ENCODE measurements around the gene MBP. TPM values are rescaled to one million over a fixed set of nuclear protein-coding genes. Genes with fewer than 3 reads are reported as not detected.

Gene MBP
- total RNA-seq, 1 donor from 2014 or later: 2.0 TPM

GRCh38 chr18:77133051-77133834 is 660 bp upstream of the MBP start:
- no peak for DNase-seq (ENCODE audit: low read depth, low spot score)
- no peak for TF ChIP-seq CTCF (conservative IDR thresholded peaks at IDR 0.05)
- H3K36me3 Mint-ChIP-seq (ENCODE audit: low read depth): no peaks in the 10 kb centered on the region
- H3K4me1 Mint-ChIP-seq: peaks cover 17% of the 10 kb centered on the region
- H3K9me3 Mint-ChIP-seq: no peaks in the 10 kb centered on the region
- H3K4me3 Mint-ChIP-seq: peak overlapping the region; percentile 70
- peaks cover 63% of the 10 kb centered on the region for H3K27me3 Mint-ChIP-seq (ENCODE audit: low read depth)
- H3K27ac Mint-ChIP-seq (ENCODE audit: unreplicated experiment): no peak overlapping the region

GRCh38 chr18:77131652-77132368 is 773 bp downstream of the MBP start:
- no peaks in the 10 kb centered on the region for H3K36me3 Mint-ChIP-seq (ENCODE audit: low read depth)
- H3K4me3 Mint-ChIP-seq: peak overlapping the region; percentile 86
- H3K4me1 Mint-ChIP-seq: peaks cover 17% of the 10 kb centered on the region
- no peaks in the 10 kb centered on the region for H3K9me3 Mint-ChIP-seq
- peak; percentile 11 for DNase-seq (ENCODE audit: low read depth, low spot score)
- peaks cover 74% of the 10 kb centered on the region for H3K27me3 Mint-ChIP-seq (ENCODE audit: low read depth)
- no peak for TF ChIP-seq CTCF (conservative IDR thresholded peaks at IDR 0.05)
- H3K27ac Mint-ChIP-seq (ENCODE audit: unreplicated experiment): no peak overlapping the region

- no peaks in the 10 kb centered on the region for H3K36me3 Mint-ChIP-seq (ENCODE audit: low read depth)
- peaks cover 17% of the 10 kb centered on the region for H3K4me1 Mint-ChIP-seq
- H3K27me3 Mint-ChIP-seq (ENCODE audit: low read depth): peaks cover 78% of the 10 kb centered on the region
- H3K4me3 Mint-ChIP-seq: peak overlapping the region; percentile 86
- DNase-seq (ENCODE audit: low read depth, low spot score): no peak
- TF ChIP-seq CTCF (conservative IDR thresholded peaks at IDR 0.05): no peak
- H3K27ac Mint-ChIP-seq (ENCODE audit: unreplicated experiment): no peak overlapping the region
- no peaks in the 10 kb centered on the region for H3K9me3 Mint-ChIP-seq
These were observed 1.4 kb downstream of the MBP start for GRCh38 chr18:77131100-77131651.

GRCh38 chr18:77130229-77131099 is 2.1 kb downstream of the MBP start:
- Mint-ChIP-seq H3K9me3 (no peaks in the 10 kb centered on the region), H3K27ac (ENCODE audit: unreplicated experiment) (no peak overlapping the region), H3K4me3 (peak overlapping the region; percentile 86), H3K4me1 (peaks cover 17% of the 10 kb centered on the region), H3K27me3 (ENCODE audit: low read depth) (peaks cover 75% of the 10 kb centered on the region), H3K36me3 (ENCODE audit: low read depth) (no peaks in the 10 kb centered on the region)
- no peak for DNase-seq (ENCODE audit: low read depth, low spot score)
- no peak for TF ChIP-seq CTCF (conservative IDR thresholded peaks at IDR 0.05)

- H3K4me3 Mint-ChIP-seq: no peak overlapping the region
These were observed 3.4 kb downstream of the MBP start for GRCh38 chr18:77129150-77129551.

More at GRCh38 chr18:77129150-77129551, 3.4 kb downstream of the MBP start:
- H3K27ac Mint-ChIP-seq (ENCODE audit: unreplicated experiment): no peak overlapping the region
- TF ChIP-seq CTCF (conservative IDR thresholded peaks at IDR 0.05): no peak
- H3K9me3 Mint-ChIP-seq: no peaks in the 10 kb centered on the region
- no peaks in the 10 kb centered on the region for H3K36me3 Mint-ChIP-seq (ENCODE audit: low read depth)
- peaks cover 16% of the 10 kb centered on the region for H3K4me1 Mint-ChIP-seq
- no peak for DNase-seq (ENCODE audit: low read depth, low spot score)
- H3K27me3 Mint-ChIP-seq (ENCODE audit: low read depth): peaks cover 62% of the 10 kb centered on the region
